Hematopoietic multipotent progenitor cell treated with erythropoietin and hydrocortisone succinate and interleukin-3 and kit ligand, for 17 days (in vitro differentiated cells): ENCODE measurements around the gene INKA2.

Experiments
- DNase-seq: peaks from one replicate; pipeline ENCODE4 v3.0.0-alpha.2; 2015; ENCODE audit warnings: low spot score

The INKA2 gene

DNA sequence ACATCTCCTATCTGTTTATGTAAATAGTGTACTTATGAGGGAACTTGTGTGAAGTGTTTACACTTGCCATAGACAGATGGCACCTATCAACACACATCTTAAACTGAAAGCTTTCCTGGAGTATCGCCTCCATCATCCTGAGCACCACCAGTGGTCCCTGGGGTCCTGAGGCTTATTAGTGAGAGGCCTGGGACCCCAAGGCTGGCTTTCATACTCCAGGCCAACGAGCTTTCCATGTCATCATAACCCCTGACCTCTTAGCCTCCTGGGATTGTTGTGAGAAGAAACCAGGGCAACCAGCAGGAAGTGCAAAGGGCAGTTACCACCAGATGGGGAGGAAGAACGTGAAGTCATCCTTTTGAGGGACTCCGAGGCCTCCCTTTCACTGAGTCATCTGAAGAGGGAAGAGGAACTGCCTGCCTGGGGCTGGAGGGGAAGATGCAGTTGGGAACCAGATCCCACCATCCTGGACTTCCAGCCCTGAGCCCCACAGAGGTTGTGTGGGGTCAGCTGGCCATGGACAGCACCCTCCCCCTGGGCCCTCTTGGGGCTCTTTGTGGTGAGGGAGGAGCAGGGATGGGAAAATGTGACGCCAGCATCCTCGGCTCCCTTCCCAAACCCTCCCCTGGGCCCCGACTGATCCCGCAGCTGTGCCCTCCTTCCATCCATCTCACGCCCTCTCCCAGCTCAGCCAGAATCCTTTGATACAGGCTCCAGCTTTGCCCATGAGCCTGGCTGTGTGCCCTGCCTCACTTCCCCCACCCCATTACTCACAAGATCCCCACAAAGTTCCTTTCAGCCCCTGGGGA lies 5.8 kb downstream of the INKA2 start:
- DNase-seq = no peak

DNA sequence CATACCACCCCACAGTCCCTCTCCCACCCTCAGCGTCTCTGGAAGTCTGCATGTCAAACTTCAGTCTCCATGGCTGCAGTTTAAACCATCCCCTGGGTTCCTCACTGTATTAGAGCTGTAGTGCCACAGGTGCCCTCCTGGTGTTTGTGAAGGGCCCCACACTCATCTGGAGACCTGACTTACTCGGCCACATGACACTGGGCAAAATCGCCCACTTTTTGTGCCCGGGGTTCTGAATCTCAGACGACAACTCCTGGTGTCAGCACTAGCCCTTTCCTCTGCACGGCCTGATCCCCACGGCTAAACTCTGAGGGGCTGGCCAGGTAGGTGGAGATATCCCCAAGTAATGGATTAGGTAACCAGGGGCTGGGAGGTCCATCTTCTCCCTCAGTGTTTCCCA lies 6.5 kb downstream of the INKA2 start:
- DNase-seq = no peak

GRCh38 chr1:111731956-111732355 lies 7.2 kb downstream of the INKA2 start:
- no peak for DNase-seq

GRCh38 chr1:111730706-111731105 lies 8.5 kb downstream of the INKA2 start:
- no peak for DNase-seq

GRCh38 chr1:111729946-111730681 lies 9.1 kb downstream of the INKA2 start:
- DNase-seq = no peak

DNA sequence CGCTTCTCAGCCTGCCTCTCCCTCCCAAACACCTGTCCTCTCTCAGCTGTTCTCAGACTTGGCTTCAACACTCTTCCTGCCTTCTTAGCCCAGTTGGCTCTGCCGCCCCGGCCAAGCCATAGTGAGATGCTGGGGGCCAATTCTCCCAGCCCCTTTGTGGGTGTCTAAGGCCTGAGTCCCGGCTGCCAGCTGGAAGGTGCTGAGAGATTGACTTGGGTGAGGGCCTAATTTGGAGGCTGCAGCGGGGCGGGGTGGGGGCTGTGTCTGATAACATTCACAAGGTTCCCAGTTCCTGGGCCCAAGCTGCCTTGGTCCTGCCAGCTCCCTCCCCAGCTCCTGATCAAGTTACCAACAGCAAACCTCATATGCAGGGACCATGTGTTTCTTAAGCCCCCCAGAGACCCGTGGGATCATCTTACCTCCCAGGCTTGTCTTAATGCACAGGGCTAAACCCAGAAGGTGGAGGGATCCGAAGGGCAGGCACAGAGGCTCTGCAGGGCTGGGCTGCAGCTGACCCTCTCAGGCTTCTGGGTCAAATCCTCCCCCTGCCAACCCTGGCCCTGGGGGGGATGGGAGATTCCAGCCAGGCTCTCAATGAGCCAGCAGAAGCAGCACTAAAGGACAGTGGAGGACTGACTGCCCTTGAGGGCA lies 9.8 kb downstream of the INKA2 start:
- DNase-seq = no peak

GRCh38 chr1:111727056-111727455 lies 12.1 kb downstream of the INKA2 start:
- no peak for DNase-seq

GRCh38 chr1:111725192-111725591 lies 14.0 kb downstream of the INKA2 start:
- no peak for DNase-seq

- DNase-seq = no peak
These were observed 15.3 kb downstream of the INKA2 start for GRCh38 chr1:111723871-111724270.

DNA sequence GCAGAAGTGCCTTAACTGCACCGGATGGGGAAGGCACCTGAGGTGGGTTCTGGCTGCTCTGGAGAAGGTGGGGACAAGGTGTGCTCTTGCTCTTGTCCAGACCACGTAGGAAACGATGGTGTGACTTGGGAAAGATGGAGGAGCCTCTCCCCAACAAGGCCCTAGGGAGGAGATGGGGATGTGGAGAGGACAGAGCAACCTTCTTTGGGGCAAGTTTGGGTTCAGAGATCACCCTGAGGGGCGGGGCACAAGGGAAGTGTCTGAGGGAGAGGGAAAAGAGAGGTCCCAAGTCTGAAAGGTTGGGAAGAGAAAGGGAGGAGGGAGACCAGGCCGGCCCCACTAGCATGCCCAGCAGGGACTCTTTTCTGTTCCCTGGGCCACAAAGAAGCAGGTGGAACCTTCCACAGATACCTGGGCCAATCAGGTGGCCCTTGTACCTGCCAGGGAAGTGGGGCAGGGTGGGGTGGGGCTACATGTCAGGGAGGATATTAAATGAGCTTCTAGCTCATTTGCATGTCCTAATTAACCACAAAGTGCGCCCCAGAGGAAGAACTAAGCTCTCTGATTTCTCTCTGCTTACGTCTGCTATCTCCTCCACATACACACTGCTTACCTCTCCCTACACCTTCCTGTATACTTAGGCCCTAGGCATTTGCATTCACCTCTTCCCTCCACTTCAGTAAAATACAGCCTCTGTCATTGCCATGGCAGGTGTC lies 15.9 kb downstream of the INKA2 start:
- no peak for DNase-seq

GRCh38 chr1:111720977-111721786 lies 18.0 kb downstream of the INKA2 start:
- no peak for DNase-seq

DNA sequence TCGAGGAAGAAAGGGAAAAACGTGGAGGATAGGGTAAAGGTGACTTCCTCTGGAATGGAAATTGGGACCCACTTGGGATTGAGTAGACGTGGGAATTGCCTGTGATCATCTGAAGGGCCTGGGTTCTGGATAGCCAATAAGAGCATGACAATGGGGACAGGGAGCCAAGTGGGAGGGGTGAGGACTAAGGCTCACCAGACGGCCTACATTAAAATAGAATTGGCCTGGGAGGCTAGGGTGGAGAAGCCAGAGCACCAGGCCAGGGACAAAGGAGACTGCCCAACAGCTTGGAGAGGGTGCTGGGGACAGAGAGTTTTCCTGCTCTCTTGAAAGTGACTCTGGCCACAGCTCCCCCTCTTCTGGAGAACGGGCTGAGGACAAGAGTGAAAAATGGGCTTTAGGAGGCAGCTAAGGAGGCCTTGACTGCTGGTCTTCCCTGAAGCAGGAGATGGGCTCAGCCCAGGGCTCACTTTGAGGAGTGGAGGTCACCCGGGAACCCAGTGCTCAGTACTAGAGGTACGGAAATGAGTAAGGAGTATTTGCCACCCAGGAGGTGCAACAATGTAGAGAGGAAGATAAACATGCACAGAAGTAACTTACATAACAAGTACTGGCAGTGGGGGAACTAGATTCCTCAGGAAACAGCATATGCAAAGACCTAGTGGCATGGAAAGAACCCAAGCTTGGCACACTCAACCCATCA lies 18.8 kb downstream of the INKA2 start:
- DNase-seq = no peak

DNA sequence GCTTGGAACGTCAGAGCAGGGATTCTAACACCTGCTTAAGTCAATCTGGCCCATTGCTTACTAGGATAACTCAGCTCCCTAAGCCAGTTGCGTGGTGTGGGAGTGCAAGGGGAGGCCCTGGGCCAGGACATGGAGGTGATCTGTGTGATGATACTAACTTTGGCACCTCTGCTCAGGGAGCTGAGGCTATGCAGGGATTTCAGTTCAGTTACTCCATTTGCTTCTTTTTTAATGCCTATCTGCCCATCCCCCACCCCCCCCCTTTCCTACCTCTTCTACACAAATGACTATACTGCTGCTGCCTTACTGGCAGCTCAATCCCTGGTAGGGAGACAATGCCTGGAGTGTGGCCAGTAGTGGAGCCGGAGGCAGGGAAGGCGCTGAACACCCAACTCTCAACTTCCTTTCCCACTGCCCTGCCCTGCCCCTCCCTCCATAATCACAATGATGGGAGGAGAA lies 19.5 kb downstream of the INKA2 start:
- no peak for DNase-seq

- DNase-seq = no peak
These were observed 20.1 kb downstream of the INKA2 start for GRCh38 chr1:111719135-111719534.

GRCh38 chr1:111717450-111717849 lies 21.7 kb downstream of the INKA2 start:
- no peak for DNase-seq

DNA sequence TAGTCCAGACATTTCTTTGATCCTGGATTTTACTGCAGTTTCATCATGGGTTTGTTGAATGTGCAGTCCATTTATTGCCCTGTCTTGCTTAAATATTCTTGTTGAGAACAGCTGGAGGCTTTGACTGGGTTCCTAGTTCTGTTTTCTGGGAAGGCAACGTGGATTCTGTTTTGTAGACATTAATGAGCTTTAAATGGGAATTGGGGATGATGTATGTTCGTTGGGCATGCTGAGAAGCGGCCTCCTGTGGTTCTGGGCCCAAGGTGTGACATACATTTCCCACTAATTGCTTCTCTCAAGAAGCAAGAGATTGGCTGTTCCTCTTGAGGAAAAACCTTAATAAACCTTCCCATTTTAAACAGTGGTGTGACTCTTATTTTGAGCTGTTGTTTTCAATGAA lies 22.9 kb downstream of the INKA2 start:
- no peak for DNase-seq

GRCh38 chr1:111709986-111710385 lies 29.2 kb downstream of the INKA2 start:
- no peak for DNase-seq

GRCh38 chr1:111707906-111708305 lies 31.3 kb downstream of the INKA2 start:
- DNase-seq = no peak

GRCh38 chr1:111706921-111707320 lies 32.3 kb downstream of the INKA2 start:
- no peak for DNase-seq

DNA sequence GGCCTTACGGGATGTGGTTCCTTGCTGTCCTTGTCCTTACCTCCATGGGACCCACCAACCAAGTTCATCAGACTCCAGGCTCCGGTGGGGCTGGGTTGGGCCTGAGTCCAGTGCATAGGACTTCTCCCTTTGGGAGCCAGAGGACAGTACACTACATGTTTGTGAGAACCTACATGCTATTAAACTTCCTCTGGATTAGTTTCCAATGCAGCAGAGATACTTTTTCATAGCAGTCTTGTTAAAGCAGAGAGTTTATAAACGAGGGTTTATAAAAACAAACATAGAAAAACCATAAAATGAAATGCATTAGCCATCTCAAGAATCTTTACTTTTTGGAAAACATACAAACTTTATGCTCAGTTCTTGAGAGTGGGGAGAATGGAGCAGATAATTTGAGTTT lies 33.4 kb downstream of the INKA2 start:
- no peak for DNase-seq

DNA sequence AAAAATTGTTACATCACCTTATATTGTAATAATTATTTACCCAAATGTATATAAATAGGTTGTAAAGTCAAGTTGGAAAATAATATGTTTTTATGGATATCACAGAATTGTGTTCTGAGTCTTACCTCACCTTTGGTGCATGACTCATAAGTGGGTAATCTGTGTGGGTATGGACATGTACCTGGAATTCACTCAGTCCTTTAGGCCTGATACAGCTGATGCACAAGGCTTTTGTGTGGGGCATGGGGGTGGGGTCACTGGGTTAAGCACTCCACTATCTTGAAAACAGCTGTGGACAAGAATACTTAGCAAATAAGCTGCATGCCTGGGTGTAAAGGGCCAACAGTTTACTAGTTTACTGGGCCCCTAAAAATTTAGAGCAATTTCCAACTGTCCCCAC lies 34.4 kb downstream of the INKA2 start:
- no peak for DNase-seq
